Right lobe of liver (tissue), 6 donors: ENCODE measurements around the gene PTPN3. TPM values are rescaled to one million over a fixed set of nuclear protein-coding genes. Genes with fewer than 3 reads are reported as not detected.
"Not testable (repeated sequence)": the region's sequence is repeated elsewhere in the genome, so short reads cannot be mapped to it uniquely, and the experiment has no call there.

Experiments
- ATAC-seq, 4 donors: fragments of 200-7000 bp; cut with Tn5 transposase; one replicate each; pipeline ENCODE4 v1.9.1; 2020; ENCODE audit warnings: mild to moderate bottlenecking in 4 of 4, moderate library complexity in 4 of 4
- DNase-seq, 3 donors: peaks; one replicate each; pipeline ENCODE4 v3.0.0-alpha.2; 2020
- H3K27ac ChIP-seq, 3 donors: fragments of 200-600 bp; one replicate each; pipeline ENCODE4 v1.8.0; 2022
- H3K27me3 ChIP-seq, 2 donors: fragments of 200-600 bp; one replicate each; pipeline ENCODE4 v1.8.0; 2022
- H3K36me3 ChIP-seq, 4 donors: fragments of 200-600 bp; sonication (generic) in 1 of 4; one replicate each; pipeline versions ENCODE4 v1.5.1 to v1.8.0; 2017 to 2022; ENCODE audit warnings: control low read depth in 1 of 4
- H3K4me1 ChIP-seq, 4 donors: fragments of 200-600 bp; sonication (generic) in 1 of 4; one replicate each; pipeline versions ENCODE4 v1.5.1 to v1.8.0; 2017 to 2022; ENCODE audit warnings: control low read depth in 1 of 4
- H3K4me3 ChIP-seq, 3 donors: fragments of 200-600 bp; one replicate each; pipeline ENCODE4 v1.8.0; 2022
- H3K9me3 ChIP-seq, 4 donors: fragments of 200-600 bp; sonication (generic) in 1 of 4; one replicate each; pipeline versions ENCODE4 v1.5.1 to v1.8.0; 2017 to 2022; ENCODE audit warnings: control low read depth in 1 of 4
- CTCF ChIP-seq, 4 donors: fragments of 200-600 bp in 3 of 4; fragments of 450-650 bp in 1 of 4; IDR thresholded peaks; one replicate each; pipeline versions ENCODE4 v1.5.1 to v1.8.0; 2016 to 2022; ENCODE audit warnings: antibody characterized with exemption in 4 of 4, mild to moderate bottlenecking in 2 of 4
- POLR2A ChIP-seq: fragments of 450-650 bp; IDR thresholded peaks from one replicate; pipeline ENCODE4 v1.6.1; 2017; ENCODE audit warnings: antibody characterized with exemption, mild to moderate bottlenecking
- WGBS: methylation state at CpG from one replicate; pipeline ENCODE4 v1.1.6; 2018; ENCODE audit warnings: low coverage, low lambda C conversion rate; ENCODE audit not compliant: insufficient coverage; ENCODE audit errors: missing lambda C conversion rate; 5-methylcytosine and 5-hydroxymethylcytosine counted together
- intact Hi-C, 2 donors: fragments of 100-400 bp; cut with DNase I; formaldehyde crosslinking; loops; one replicate each; pipeline versions ENCODE4 v1.11.2 to v1.14.1; 2022
- total RNA-seq, 6 experiments: library from RNA; depleted of rRNA in 2 of 6; stranded (reverse); fragments of >200 nt in 2 of 6; fragmentation: NEBNext Ultra II Directional in 3 of 6; extraction: Animal tissue kit (Norgen Biotek cat#: 25700) in 3 of 6; gene quantifications; one replicate each; pipeline versions ENCODE4 v1.1.0 to v1.2.4, GENCODE V29; 2016 to 2023
- donor health status: DM: no; HTN: yes; CAD: no.
- donor health status: DM: no; HTN: no; CAD: no.
- donor health status: DM: no; HTN: no; CAD: no.
- donor health status: DM: no; HTN: yes; CAD: no.
- donor health status: DM: no; HTN: yes; CAD: no.

Gene PTPN3
- total RNA-seq, 6 experiments from 2014 or later, result 15.0 to 33.3 (median 30.0) TPM

GRCh38 chr9:109371374-109371773, 126.7 kb downstream of the PTPN3 start:
- DNase-seq (no peak), ATAC-seq (no peak)
- H3K4me3 ChIP-seq, result no peak overlapping the region
- no peaks in the 10 kb centered on the region for H3K36me3 ChIP-seq
- intact Hi-C loops, result no loop called here
- H3K9me3 ChIP-seq, result no peaks in the 10 kb centered on the region
- TF ChIP-seq CTCF (IDR thresholded peaks at IDR 0.05), result no peak
- TF ChIP-seq POLR2A, result no peak
- H3K4me1 ChIP-seq, result no peaks in the 10 kb centered on the region
- WGBS, result 64% methylated on average over 1 of the region's 1 CpG
- no peaks in the 10 kb centered on the region for H3K27me3 ChIP-seq
- no peak overlapping the region for H3K27ac ChIP-seq

GRCh38 chr9:109369285-109369684, 128.8 kb downstream of the PTPN3 start:
- Histone ChIP-seq H3K36me3 (no peaks in the 10 kb centered on the region), H3K4me3 (no peak overlapping the region), H3K4me1 (no peaks in the 10 kb centered on the region), H3K9me3 (no peaks in the 10 kb centered on the region), H3K27me3 (no peaks in the 10 kb centered on the region), H3K27ac (no peak overlapping the region)
- no peak for DNase-seq
- no peak for ATAC-seq
- intact Hi-C loops, result no loop called here
- TF ChIP-seq POLR2A (no peak), CTCF (IDR thresholded peaks at IDR 0.05) (no peak)
- WGBS, result 93% methylated on average over 2 of the region's 2 CpGs

- TF ChIP-seq POLR2A, result no peak
- no peak for TF ChIP-seq CTCF (IDR thresholded peaks at IDR 0.05)
- 73% methylated on average over 5 of the region's 5 CpGs for WGBS
- no peaks in the 10 kb centered on the region for H3K36me3 ChIP-seq
- no peak overlapping the region for H3K27ac ChIP-seq
- DNase-seq (no peak), ATAC-seq (no peak)
- intact Hi-C loops, result no loop called here
- no peak overlapping the region for H3K4me3 ChIP-seq
- no peaks in the 10 kb centered on the region for H3K9me3 ChIP-seq
- no peaks in the 10 kb centered on the region for H3K4me1 ChIP-seq
- H3K27me3 ChIP-seq, result no peaks in the 10 kb centered on the region
Measured at GRCh38 chr9:109360771-109361170, 137.3 kb downstream of the PTPN3 start.

GRCh38 chr9:109358968-109359603, 139.0 kb downstream of the PTPN3 start:
- 76% methylated on average over 8 of the region's 8 CpGs for WGBS
- H3K4me3 ChIP-seq, H3K36me3 ChIP-seq, H3K27ac ChIP-seq, H3K27me3 ChIP-seq, intact Hi-C loops, DNase-seq, H3K9me3 ChIP-seq, H3K4me1 ChIP-seq, ATAC-seq: not testable (repeated sequence)

GRCh38 chr9:109355564-109356297, 142.4 kb downstream of the PTPN3 start:
- ATAC-seq (no peak), DNase-seq (no peak)
- H3K4me1 ChIP-seq, result no peaks in the 10 kb centered on the region
- 80% methylated on average over 10 of the region's 21 CpGs for WGBS
- H3K27ac ChIP-seq, result no peak overlapping the region
- H3K27me3 ChIP-seq, result no peaks in the 10 kb centered on the region
- intact Hi-C loops, result no loop called here
- H3K36me3 ChIP-seq, result no peaks in the 10 kb centered on the region
- no peak overlapping the region for H3K4me3 ChIP-seq
- TF ChIP-seq POLR2A, result no peak
- TF ChIP-seq CTCF (IDR thresholded peaks at IDR 0.05), result no peak
- H3K9me3 ChIP-seq, result no peaks in the 10 kb centered on the region
